Measurements from ENCODE around the gene PCDH8.

PCDH8 gene

DNA sequence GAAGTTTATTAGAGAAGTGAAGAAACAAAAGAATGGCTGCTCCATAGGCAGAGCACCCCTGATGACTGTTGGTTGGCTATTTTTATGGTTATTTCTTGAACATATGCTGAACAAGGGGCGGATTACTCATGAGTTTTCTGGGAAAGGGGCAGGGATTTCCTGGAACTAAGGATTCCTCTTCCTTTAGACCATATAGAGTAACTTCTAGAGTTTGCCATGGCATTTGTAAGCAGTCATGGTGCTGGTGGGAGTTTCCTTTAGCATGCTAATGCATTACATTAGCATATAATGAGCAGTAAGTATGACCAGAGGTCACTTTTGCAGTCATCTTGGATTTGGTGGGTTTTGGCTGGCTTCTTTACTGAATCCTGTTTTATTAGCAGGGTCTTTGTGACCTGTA, 38.7 kb upstream of the PCDH8 start:
- H3K4me1 ChIP-seq (ENCODE audit: insufficient read depth, low read length, poor library complexity, severe bottlenecking) = no peaks in the 10 kb centered on the region
- H3K9ac ChIP-seq (ENCODE audit: low read depth, low read length, poor library complexity, severe bottlenecking) = no peak overlapping the region
- H3K9me2 ChIP-seq (replicated peaks; ENCODE audit: low read depth, low read length) = no peaks in the 10 kb centered on the region
- no peaks in the 10 kb centered on the region for H3K36me3 ChIP-seq (ENCODE audit: insufficient read depth, low read length)
- no peak overlapping the region for H3K4me2 ChIP-seq (ENCODE audit: low read depth, low read length, poor library complexity, severe bottlenecking)
- no peak overlapping the region for H2AFZ ChIP-seq (ENCODE audit: low read length)
- no peak for TF ChIP-seq CTCF (conservative IDR thresholded peaks at IDR 0.05; ENCODE audit: low read length)
- no peaks in the 10 kb centered on the region for H3K9me3 ChIP-seq (ENCODE audit: insufficient read depth, low read depth, low read length)
- no peaks in the 10 kb centered on the region for H3K79me2 ChIP-seq (ENCODE audit: insufficient read depth, low read length)
- H3F3A ChIP-seq (ENCODE audit: low read depth) = no peaks in the 10 kb centered on the region
- no peaks in the 10 kb centered on the region for H3K27me3 ChIP-seq (ENCODE audit: insufficient read depth, low read length, poor library complexity, severe bottlenecking)
- no peaks in the 10 kb centered on the region for H4K20me1 ChIP-seq (ENCODE audit: insufficient read depth, low read length, poor library complexity, severe bottlenecking)
- H3K4me3 ChIP-seq (ENCODE audit: low read length, poor library complexity, severe bottlenecking) = no peak overlapping the region

DNA sequence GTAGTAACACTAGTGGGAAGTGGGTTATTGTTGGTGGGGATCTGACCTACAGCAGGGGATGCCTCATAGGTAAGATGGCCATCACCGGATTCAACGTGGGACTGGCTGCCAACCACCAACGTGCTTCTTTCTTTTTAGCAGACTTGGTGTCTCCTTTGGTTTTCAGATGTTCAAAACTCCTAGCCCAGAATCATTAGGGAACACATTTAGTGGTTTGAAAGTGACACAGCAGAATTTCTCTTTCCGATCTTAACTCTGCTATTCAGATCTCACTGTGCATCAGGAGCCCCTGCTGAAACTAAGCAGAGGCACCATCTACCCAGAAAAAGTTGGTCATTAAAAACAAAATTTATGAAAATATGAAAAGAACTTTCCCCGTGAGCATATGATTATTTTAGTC, 36.7 kb upstream of the PCDH8 start:
- Histone ChIP-seq H3K4me1 (ENCODE audit: insufficient read depth, low read length, poor library complexity, severe bottlenecking) (no peaks in the 10 kb centered on the region), H4K20me1 (ENCODE audit: insufficient read depth, low read length, poor library complexity, severe bottlenecking) (no peaks in the 10 kb centered on the region), H3F3A (ENCODE audit: low read depth) (no peaks in the 10 kb centered on the region), H3K79me2 (ENCODE audit: insufficient read depth, low read length) (no peaks in the 10 kb centered on the region), H3K4me3 (ENCODE audit: low read length, poor library complexity, severe bottlenecking) (no peak overlapping the region), H3K36me3 (ENCODE audit: insufficient read depth, low read length) (no peaks in the 10 kb centered on the region), H3K27me3 (ENCODE audit: insufficient read depth, low read length, poor library complexity, severe bottlenecking) (no peaks in the 10 kb centered on the region), H2AFZ (ENCODE audit: low read length) (no peak overlapping the region), H3K9me2 (replicated peaks; ENCODE audit: low read depth, low read length) (no peaks in the 10 kb centered on the region), H3K9ac (ENCODE audit: low read depth, low read length, poor library complexity, severe bottlenecking) (no peak overlapping the region), H3K9me3 (ENCODE audit: insufficient read depth, low read depth, low read length) (no peaks in the 10 kb centered on the region), H3K4me2 (ENCODE audit: low read depth, low read length, poor library complexity, severe bottlenecking) (no peak overlapping the region)
- TF ChIP-seq CTCF (conservative IDR thresholded peaks at IDR 0.05; ENCODE audit: low read length) (no peak), EZH2phosphoT487 (IDR thresholded peaks at IDR 0.05; ENCODE audit: borderline replicate concordance) (no peak)

GRCh38 chr13:52884429-52885010, 36.1 kb upstream of the PCDH8 start:
- no peak overlapping the region for H3K4me3 ChIP-seq (ENCODE audit: low read length, poor library complexity, severe bottlenecking)
- H4K20me1 ChIP-seq (ENCODE audit: insufficient read depth, low read length, poor library complexity, severe bottlenecking) = no peaks in the 10 kb centered on the region
- H3K9me2 ChIP-seq (replicated peaks; ENCODE audit: low read depth, low read length) = no peaks in the 10 kb centered on the region
- H3K9me3 ChIP-seq (ENCODE audit: insufficient read depth, low read depth, low read length) = no peaks in the 10 kb centered on the region
- H3K27me3 ChIP-seq (ENCODE audit: insufficient read depth, low read length, poor library complexity, severe bottlenecking) = no peaks in the 10 kb centered on the region
- no peaks in the 10 kb centered on the region for H3F3A ChIP-seq (ENCODE audit: low read depth)
- H3K4me2 ChIP-seq (ENCODE audit: low read depth, low read length, poor library complexity, severe bottlenecking) = no peak overlapping the region
- no peaks in the 10 kb centered on the region for H3K79me2 ChIP-seq (ENCODE audit: insufficient read depth, low read length)
- no peak overlapping the region for H2AFZ ChIP-seq (ENCODE audit: low read length)
- no peaks in the 10 kb centered on the region for H3K4me1 ChIP-seq (ENCODE audit: insufficient read depth, low read length, poor library complexity, severe bottlenecking)
- H3K36me3 ChIP-seq (ENCODE audit: insufficient read depth, low read length) = no peaks in the 10 kb centered on the region
- no peak for TF ChIP-seq EZH2phosphoT487 (IDR thresholded peaks at IDR 0.05; ENCODE audit: borderline replicate concordance)
- TF ChIP-seq CTCF (conservative IDR thresholded peaks at IDR 0.05; ENCODE audit: low read length) = no peak
- H3K9ac ChIP-seq (ENCODE audit: low read depth, low read length, poor library complexity, severe bottlenecking) = no peak overlapping the region

Measured in Loucy (cell line).